H1 (cell line): ENCODE data around the gene NDFIP2. TPM values are rescaled to one million over a fixed set of nuclear protein-coding genes. Genes with fewer than 3 reads are reported as not detected.

Experiments
- CBX5 ChIP-seq: fragments of 300-800, 300-1000 bp; sonication (generic); IDR thresholded peaks from 2 replicates; pipeline ENCODE4 v1.7.1; 2016; ENCODE audit warnings: antibody characterized with exemption, low read length, low read depth
- CHD7 ChIP-seq: fragments of 300-600 bp; sonication (generic); IDR thresholded peaks from 2 replicates; pipeline ENCODE4 v1.7.1; 2012; ENCODE audit warnings: low read length, moderate library complexity, mild to moderate bottlenecking, inconsistent platforms; ENCODE audit not compliant: insufficient replicate concordance
- PHF8 ChIP-seq: fragments of 200-600 bp; sonication (generic); conservative IDR thresholded peaks from 2 replicates; pipeline ENCODE4 v1.7.1; 2012; ENCODE audit warnings: low read depth, mild to moderate bottlenecking, inconsistent platforms, low read length, moderate library complexity
- RBBP5 ChIP-seq: IDR thresholded peaks from 2 replicates; pipeline ENCODE4 v1.7.1; 2012; ENCODE audit warnings: low read depth, mild to moderate bottlenecking, inconsistent platforms, low read length, moderate library complexity, borderline replicate concordance
- SIX5 ChIP-seq: IDR thresholded peaks from 2 replicates; pipeline ENCODE4 v1.6.1; 2011; ENCODE audit warnings: mild to moderate bottlenecking, low read depth, low read length
- SRF ChIP-seq: IDR thresholded peaks from 2 replicates; pipeline ENCODE4 v1.6.1; 2011; ENCODE audit warnings: mild to moderate bottlenecking, low read depth, low read length, moderate library complexity
- polyA plus RNA-seq, 7 experiments: library from polyadenylated mRNA; depleted of rRNA in 3 of 7; stranded (reverse) in 5 of 7; unstranded in 2 of 7; fragments of >200 nt in 5 of 7; fragments of 200-250 nt in 2 of 7; gene quantifications; 1 replicate in 5 of 7; 2 replicates in 1 of 7; 4 replicates in 1 of 7; pipeline versions ENCODE4 v1.2.1 to v1.2.3, GENCODE V29; 2011 to 2013; ENCODE audit warnings: missing spikeins in 2 of 7, mixed read lengths in 2 of 7
- total RNA-seq: library from RNA; stranded (reverse); fragmentation: NEBNext Ultra II Directional; extraction: Animal tissue kit (Norgen Biotek cat#: 25700); gene quantifications from 2 replicates; pipeline ENCODE4 v1.2.1, GENCODE V29; 2021

NDFIP2 gene
- total and polyA plus RNA-seq, 2 of the 8 experiments (the other 6 are each of a cell fraction or from before 2014, with no cell fraction given): 11.1 to 32.9 TPM

GRCh38 chr13:79452239-79452913 lies 28.6 kb upstream of the NDFIP2 start (continued):
- TF ChIP-seq CHD7 (no peak), SRF (no peak), PHF8 (no peak), SIX5 (no peak), CBX5 (no peak), RBBP5 (no peak)
